Activated B cell treated with CpG ODN at 0.5 μM for 24 hours (primary cell): ENCODE results near the gene IFIT1B. TPM values are rescaled to one million over a fixed set of nuclear protein-coding genes. Genes with fewer than 3 reads are reported as not detected.

ENCODE experiments used
- ATAC-seq: fragments of 200-7000 bp; cut with Tn5 transposase; one replicate; pipeline ENCODE4 v1.10.0; 2021; ENCODE audit warnings: low read depth, mild to moderate bottlenecking, moderate library complexity
- CTCF ChIA-PET: fragments of 350-600 bp; sonication (Branson Sonifier 250); formaldehyde crosslinking; loops from one replicate; lab custom pipeline; 2021; ENCODE audit warnings: antibody characterized with exemption; lab: Charles Lee
- POLR2A ChIA-PET: fragments of 350-600 bp; sonication (Branson Sonifier 250); formaldehyde crosslinking; loops from one replicate; lab custom pipeline; 2021; ENCODE audit warnings: antibody characterized with exemption; lab: Charles Lee
- DNase-seq: peaks from one replicate; pipeline ENCODE4 v3.0.0; 2022
- H3K27ac Mint-ChIP-seq: one replicate; pipeline ENCODE4 v1.8.0; 2020; ENCODE audit warnings: mixed read lengths
- H3K27me3 Mint-ChIP-seq: one replicate; pipeline ENCODE4 v1.8.0; 2021; ENCODE audit warnings: mixed read lengths
- H3K36me3 Mint-ChIP-seq: one replicate; pipeline ENCODE4 v1.8.0; 2021; ENCODE audit warnings: low read depth, mixed read lengths
- H3K4me1 Mint-ChIP-seq: one replicate; pipeline ENCODE4 v1.8.0; 2021; ENCODE audit warnings: mixed read lengths
- H3K4me3 Mint-ChIP-seq: one replicate; pipeline ENCODE4 v1.8.0; 2020; ENCODE audit warnings: mild to moderate bottlenecking, mixed read lengths
- H3K9me3 Mint-ChIP-seq: one replicate; pipeline ENCODE4 v1.8.0; 2020; ENCODE audit warnings: mixed read lengths
- CTCF ChIP-seq: fragments of 200-600 bp; IDR thresholded peaks from one replicate; pipeline ENCODE4 v1.8.0; 2022; ENCODE audit warnings: antibody characterized with exemption, mild to moderate bottlenecking
- intact Hi-C: fragments of 100-400 bp; cut with micrococcal nuclease; formaldehyde crosslinking; loops from one replicate; pipeline ENCODE4 v1.15.1; 2024
- total RNA-seq: library from RNA; stranded (reverse); gene quantifications from 2 replicates; pipeline ENCODE4 v1.2.3, GENCODE V29; 2022

The IFIT1B gene
- total RNA-seq, 1 donor from 2014 or later = not detected

DNA sequence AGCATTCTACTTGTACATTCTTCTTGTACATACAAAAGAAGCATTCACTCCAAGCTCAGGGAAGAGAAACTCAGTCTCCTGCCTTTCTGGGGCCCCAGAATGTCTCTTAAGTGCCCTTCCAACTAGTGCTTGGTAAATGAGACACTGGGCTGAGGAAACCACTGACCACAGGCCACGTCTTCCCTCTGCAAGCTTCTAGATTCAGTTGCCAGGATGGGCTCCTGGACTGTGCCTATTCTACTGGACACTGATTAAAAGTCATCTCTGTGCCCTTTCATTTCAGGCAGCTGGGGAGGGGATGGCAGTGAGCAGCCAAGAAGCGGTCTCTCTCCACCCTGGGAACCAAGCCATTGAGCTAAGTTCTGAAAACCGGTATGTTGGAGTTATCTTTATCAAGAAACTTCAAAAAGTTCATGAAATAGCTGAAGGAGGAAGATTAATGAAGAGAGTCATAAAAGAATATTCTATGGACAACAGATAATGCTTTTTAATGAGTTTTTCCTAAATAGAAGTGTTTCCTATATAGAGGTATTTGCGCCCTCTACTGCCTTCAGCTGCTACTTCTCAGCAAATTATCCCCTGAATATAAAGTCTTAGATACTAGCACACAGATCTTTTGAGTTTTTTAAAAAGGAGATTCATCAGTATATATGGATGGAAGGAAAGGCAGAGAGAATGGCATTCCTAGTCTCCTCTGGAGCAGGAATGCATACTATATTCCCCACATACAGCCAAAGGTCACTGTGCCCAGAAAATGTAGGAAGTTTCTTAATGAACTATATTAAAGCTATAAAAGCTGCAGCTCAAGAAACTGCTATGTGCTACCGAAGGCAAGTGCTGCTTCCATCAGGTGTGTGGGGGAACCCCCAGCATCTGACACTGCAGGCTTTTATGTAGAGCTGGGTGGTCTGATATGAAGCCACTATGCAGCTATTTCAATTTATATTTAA lies 8.4 kb upstream of the IFIT1B start:
- ATAC-seq = no peak
- Mint-ChIP-seq H3K9me3 (no peaks in the 10 kb centered on the region), H3K36me3 (no peaks in the 10 kb centered on the region), H3K27me3 (peaks cover 2% of the 10 kb centered on the region), H3K27ac (no peak overlapping the region), H3K4me3 (no peak overlapping the region), H3K4me1 (peaks cover 6% of the 10 kb centered on the region)
- DNase-seq = no peak
- no peak for TF ChIP-seq CTCF
- CTCF ChIA-PET = interaction anchor here (0.9 to 2.4 kb wide), 21 partner anchors 9 to 193 kb away, joined by 3 to 19 read pairs (median 4); partner anchors contain the start of genes IFIT1B and IFIT2
- POLR2A ChIA-PET = no interaction called here
- intact Hi-C loops = loop anchor here (1.0 to 2.0 kb wide), 3 partner anchors 67 to 195 kb away; partner anchors contain the start of gene IFIT2

GRCh38 chr10:89371079-89371478 lies 6.8 kb upstream of the IFIT1B start:
- POLR2A ChIA-PET = no interaction called here
- DNase-seq (no peak), ATAC-seq (no peak)
- Mint-ChIP-seq H3K27ac (no peak overlapping the region), H3K4me3 (no peak overlapping the region), H3K9me3 (no peaks in the 10 kb centered on the region), H3K27me3 (peaks cover 2% of the 10 kb centered on the region), H3K36me3 (no peaks in the 10 kb centered on the region), H3K4me1 (peaks cover 4% of the 10 kb centered on the region)
- intact Hi-C loops = no loop called here
- no peak for TF ChIP-seq CTCF
- CTCF ChIA-PET = no interaction called here

DNA sequence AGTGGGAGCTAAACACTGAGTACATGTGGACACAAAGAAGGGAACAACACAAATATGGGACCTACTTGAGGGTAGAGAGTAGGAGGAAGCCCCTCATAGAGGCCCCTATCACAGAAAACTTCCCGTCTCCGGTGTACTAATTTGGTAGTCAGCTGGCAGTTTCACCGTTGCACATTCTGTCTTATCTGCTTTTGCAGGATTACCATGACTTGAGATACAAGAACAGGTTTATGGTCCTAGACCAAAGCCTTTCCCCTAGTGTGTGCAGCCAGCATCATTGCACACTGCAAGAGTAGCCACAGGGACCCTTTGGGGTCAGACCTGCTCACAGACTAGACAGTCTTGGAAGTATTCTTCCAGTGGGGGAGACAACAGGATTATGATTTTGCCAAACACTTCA lies 5.9 kb upstream of the IFIT1B start:
- intact Hi-C loops = no loop called here
- Mint-ChIP-seq H3K27me3 (peaks cover 2% of the 10 kb centered on the region), H3K4me3 (no peak overlapping the region), H3K27ac (no peak overlapping the region), H3K4me1 (peaks cover 4% of the 10 kb centered on the region), H3K36me3 (no peaks in the 10 kb centered on the region), H3K9me3 (no peaks in the 10 kb centered on the region)
- CTCF ChIA-PET = no interaction called here
- POLR2A ChIA-PET = interaction anchor here (0.6 kb wide), 1 partner anchor 20 kb away, joined by 4 read pairs; the partner anchor contains the start of gene IFIT1
- DNase-seq (no peak), ATAC-seq (no peak)
- no peak for TF ChIP-seq CTCF

- POLR2A ChIA-PET = no interaction called here
- Mint-ChIP-seq H3K27me3 (peaks cover 2% of the 10 kb centered on the region), H3K36me3 (no peaks in the 10 kb centered on the region), H3K4me3 (no peak overlapping the region), H3K4me1 (no peaks in the 10 kb centered on the region), H3K27ac (no peak overlapping the region), H3K9me3 (no peaks in the 10 kb centered on the region)
- DNase-seq (no peak), ATAC-seq (no peak)
- intact Hi-C loops = no loop called here
- CTCF ChIA-PET = no interaction called here
- TF ChIP-seq CTCF = no peak
These were observed 3.7 kb upstream of the IFIT1B start for GRCh38 chr10:89373916-89374711.

DNA sequence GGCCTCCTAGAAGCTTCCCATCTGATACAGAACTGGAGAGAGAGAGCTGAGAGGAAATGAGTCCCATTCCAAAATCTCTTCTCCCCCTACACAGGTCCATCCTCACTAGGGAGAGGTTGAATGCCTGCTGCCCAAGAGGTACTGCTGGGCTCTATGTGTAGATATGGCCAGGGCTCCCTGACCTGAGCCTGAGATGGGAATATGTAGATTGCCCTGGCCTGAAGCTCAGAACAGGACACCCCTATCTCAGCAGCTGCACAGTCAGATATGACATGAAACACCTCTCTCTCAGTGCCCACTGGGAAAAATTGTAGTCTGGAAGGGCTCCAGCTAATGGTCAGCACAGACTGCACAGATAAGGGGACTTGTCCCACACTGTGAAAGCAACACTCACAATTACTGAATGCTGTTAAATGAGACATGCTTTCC lies 3.1 kb upstream of the IFIT1B start:
- ATAC-seq (no peak), DNase-seq (no peak)
- Mint-ChIP-seq H3K9me3 (no peaks in the 10 kb centered on the region), H3K36me3 (no peaks in the 10 kb centered on the region), H3K4me3 (no peak overlapping the region), H3K27me3 (no peaks in the 10 kb centered on the region), H3K27ac (no peak overlapping the region), H3K4me1 (no peaks in the 10 kb centered on the region)
- CTCF ChIA-PET = no interaction called here
- intact Hi-C loops = no loop called here
- TF ChIP-seq CTCF = no peak
- POLR2A ChIA-PET = no interaction called here
